NCI-H1436 treated with DMSO at 0.1 percent for 48 hours (cell line): ENCODE measurements around the gene TMEM106C.

Source experiments
- DNase-seq: peaks from one replicate; lab custom pipeline; 2025; lab: John Stamatoyannopoulos, UW

TMEM106C gene

GRCh38 chr12:47979686-47980085, 16.3 kb downstream of the TMEM106C start:
- no peak for DNase-seq

GRCh38 chr12:47980197-47980596, 16.8 kb downstream of the TMEM106C start:
- DNase-seq, result no peak

- DNase-seq, result no peak
Observed at GRCh38 chr12:47980779-47981495, 17.5 kb downstream of the TMEM106C start.

- DNase-seq, result no peak
Observed at GRCh38 chr12:47981496-47982260, 18.3 kb downstream of the TMEM106C start.

GRCh38 chr12:47982311-47982710, 18.9 kb downstream of the TMEM106C start:
- no peak for DNase-seq

- no peak for DNase-seq
Observed at GRCh38 chr12:47982770-47983169, 19.4 kb downstream of the TMEM106C start.

- no peak for DNase-seq
Observed at GRCh38 chr12:47983541-47984115, 20.2 kb downstream of the TMEM106C start.

- DNase-seq, result no peak
Observed at GRCh38 chr12:47984331-47984801, 21.0 kb downstream of the TMEM106C start.

- no peak for DNase-seq
Observed at GRCh38 chr12:47985596-47986290, 22.3 kb downstream of the TMEM106C start.

- DNase-seq, result no peak
Observed at GRCh38 chr12:47986291-47986660, 22.9 kb downstream of the TMEM106C start.

- DNase-seq, result no peak
Observed at GRCh38 chr12:47986832-47987231, 23.4 kb downstream of the TMEM106C start.

- no peak for DNase-seq
Observed at GRCh38 chr12:47987411-47988072, 24.1 kb downstream of the TMEM106C start.

- DNase-seq, result no peak
Observed at GRCh38 chr12:47988073-47989022, 25.0 kb downstream of the TMEM106C start.

- no peak for DNase-seq
Observed at GRCh38 chr12:47989023-47989417, 25.6 kb downstream of the TMEM106C start.

- DNase-seq, result no peak
Observed at GRCh38 chr12:47989666-47990065, 26.3 kb downstream of the TMEM106C start.

GRCh38 chr12:47990351-47991105, 27.1 kb downstream of the TMEM106C start:
- no peak for DNase-seq

- no peak for DNase-seq
Observed at GRCh38 chr12:47991106-47992061, 28.0 kb downstream of the TMEM106C start.

- DNase-seq, result no peak
Observed at GRCh38 chr12:47992776-47993175, 29.4 kb downstream of the TMEM106C start.

- DNase-seq, result no peak
Observed at GRCh38 chr12:47993491-47993890, 30.1 kb downstream of the TMEM106C start.
